ENCODE data around the gene CSN2.
A peak's percentile ranks its signal among the peaks of the same experiment; 100 is the strongest.

Gene CSN2

DNA sequence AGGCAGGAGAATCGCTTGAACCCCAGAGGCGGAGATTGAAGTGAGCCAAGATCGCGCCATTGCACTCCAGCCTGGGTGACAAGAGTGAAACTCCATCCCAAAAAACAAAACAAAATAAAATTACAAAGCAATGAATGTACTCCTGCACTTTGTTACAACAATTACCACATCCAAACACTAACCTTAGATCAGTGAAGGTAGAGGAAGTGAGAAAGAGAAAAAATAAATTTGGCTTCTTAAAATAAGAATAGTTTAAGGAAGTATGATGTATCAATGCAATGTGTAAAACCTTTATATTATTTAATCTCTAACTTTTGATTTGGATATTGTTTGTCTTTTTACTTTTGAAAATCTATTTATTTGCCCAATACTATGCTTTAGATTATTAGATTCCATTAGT is 56.3 kb downstream of the CSN2 start:
- no peak for DNase-seq (ENCODE audit: low read depth in 2 of 2)
- TF ChIP-seq, protein P1, sequence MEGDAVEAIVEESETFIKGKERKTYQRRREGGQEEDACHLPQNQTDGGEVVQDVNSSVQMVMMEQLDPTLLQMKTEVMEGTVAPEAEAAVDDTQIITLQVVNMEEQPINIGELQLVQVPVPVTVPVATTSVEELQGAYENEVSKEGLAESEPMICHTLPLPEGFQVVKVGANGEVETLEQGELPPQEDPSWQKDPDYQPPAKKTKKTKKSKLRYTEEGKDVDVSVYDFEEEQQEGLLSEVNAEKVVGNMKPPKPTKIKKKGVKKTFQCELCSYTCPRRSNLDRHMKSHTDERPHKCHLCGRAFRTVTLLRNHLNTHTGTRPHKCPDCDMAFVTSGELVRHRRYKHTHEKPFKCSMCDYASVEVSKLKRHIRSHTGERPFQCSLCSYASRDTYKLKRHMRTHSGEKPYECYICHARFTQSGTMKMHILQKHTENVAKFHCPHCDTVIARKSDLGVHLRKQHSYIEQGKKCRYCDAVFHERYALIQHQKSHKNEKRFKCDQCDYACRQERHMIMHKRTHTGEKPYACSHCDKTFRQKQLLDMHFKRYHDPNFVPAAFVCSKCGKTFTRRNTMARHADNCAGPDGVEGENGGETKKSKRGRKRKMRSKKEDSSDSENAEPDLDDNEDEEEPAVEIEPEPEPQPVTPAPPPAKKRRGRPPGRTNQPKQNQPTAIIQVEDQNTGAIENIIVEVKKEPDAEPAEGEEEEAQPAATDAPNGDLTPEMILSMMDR (IDR thresholded peaks at IDR 0.05; ENCODE audit: low read depth, low read length) = no peak
- H3K4me3 ChIP-seq (replicated peaks in 1 of 2; ENCODE audit: low read depth in 2 of 2, low read length in 2 of 2) = no peak overlapping the region

DNA sequence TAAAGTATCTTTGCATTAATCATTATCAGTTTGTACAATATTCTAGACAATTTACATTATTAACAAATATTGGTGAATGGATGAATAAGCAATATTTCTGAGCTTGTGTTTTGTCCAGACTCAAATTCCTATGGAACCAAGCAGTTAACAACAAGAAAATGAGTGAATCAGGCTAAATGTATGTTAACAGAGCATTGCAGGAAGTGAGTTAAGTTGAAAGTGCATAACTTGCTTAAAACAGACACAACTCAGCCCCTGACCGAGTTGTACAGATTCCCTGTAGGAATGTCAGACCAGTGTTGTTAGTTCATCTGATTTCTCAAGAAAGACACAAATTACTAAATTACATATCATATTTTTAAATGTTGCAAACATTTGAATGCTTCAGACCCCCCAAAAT is 58.4 kb downstream of the CSN2 start:
- peak; percentile 30 to 51 for DNase-seq (ENCODE audit: low read depth in 2 of 2)
- TF ChIP-seq, protein P1 (IDR thresholded peaks at IDR 0.05; ENCODE audit: low read depth, low read length) = no peak
- no peak overlapping the region for H3K4me3 ChIP-seq (replicated peaks in 1 of 2; ENCODE audit: low read depth in 2 of 2, low read length in 2 of 2)
